GM12801 (cell line): ENCODE measurements around the gene CEP89.

Experiments
- TF ChIP-seq, protein P1 (sequence below): IDR thresholded peaks from one replicate; pipeline ENCODE4 v1.5.1; 2011; ENCODE audit warnings: control low read depth; ENCODE audit not compliant: insufficient read length; ENCODE audit errors: extremely low read depth

The CEP89 gene

GRCh38 chr19:32936065-32936464 is 35.7 kb downstream of the CEP89 start:
- TF ChIP-seq, protein P1, sequence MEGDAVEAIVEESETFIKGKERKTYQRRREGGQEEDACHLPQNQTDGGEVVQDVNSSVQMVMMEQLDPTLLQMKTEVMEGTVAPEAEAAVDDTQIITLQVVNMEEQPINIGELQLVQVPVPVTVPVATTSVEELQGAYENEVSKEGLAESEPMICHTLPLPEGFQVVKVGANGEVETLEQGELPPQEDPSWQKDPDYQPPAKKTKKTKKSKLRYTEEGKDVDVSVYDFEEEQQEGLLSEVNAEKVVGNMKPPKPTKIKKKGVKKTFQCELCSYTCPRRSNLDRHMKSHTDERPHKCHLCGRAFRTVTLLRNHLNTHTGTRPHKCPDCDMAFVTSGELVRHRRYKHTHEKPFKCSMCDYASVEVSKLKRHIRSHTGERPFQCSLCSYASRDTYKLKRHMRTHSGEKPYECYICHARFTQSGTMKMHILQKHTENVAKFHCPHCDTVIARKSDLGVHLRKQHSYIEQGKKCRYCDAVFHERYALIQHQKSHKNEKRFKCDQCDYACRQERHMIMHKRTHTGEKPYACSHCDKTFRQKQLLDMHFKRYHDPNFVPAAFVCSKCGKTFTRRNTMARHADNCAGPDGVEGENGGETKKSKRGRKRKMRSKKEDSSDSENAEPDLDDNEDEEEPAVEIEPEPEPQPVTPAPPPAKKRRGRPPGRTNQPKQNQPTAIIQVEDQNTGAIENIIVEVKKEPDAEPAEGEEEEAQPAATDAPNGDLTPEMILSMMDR, result no peak

DNA sequence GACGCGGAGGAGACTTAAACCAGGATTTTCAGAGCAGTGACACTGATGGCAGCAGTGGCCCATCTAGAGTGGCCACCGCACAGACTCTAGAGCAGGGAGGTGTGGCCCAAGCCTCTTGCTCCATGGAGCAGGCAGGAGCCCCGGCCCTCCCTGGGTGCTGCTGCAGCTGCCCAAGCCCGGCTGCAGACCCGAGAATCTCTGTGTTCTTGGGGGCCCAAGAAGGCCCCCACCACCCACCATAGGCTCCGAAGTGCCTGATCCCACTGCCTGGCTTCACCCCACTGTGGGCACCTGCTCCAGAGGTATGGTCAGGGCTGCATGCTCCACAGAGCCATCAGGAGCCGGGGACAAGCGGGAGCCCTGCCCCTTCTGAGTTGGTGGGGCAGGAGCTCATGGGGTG is 36.1 kb downstream of the CEP89 start:
- TF ChIP-seq, protein P1, result no peak

DNA sequence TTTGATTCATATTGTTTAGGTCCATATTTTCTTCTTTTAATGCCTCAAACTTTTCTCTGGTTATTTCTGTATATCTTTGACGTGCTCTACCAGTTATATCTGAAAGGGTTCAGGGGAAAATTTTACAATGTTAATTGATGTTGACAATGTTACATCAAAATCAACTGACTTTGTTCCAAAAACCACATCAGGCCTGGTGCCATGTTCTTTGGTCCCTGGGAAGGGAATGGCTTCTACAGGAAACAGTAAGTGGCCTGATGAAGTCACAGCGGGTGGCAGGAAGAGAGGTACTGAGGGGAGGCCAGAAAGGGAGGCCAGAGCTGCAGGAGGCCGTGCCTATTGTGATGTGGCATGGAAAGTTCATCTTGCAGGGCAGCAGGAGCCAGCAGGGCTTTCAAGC is 38.2 kb downstream of the CEP89 start:
- TF ChIP-seq, protein P1, result no peak

DNA sequence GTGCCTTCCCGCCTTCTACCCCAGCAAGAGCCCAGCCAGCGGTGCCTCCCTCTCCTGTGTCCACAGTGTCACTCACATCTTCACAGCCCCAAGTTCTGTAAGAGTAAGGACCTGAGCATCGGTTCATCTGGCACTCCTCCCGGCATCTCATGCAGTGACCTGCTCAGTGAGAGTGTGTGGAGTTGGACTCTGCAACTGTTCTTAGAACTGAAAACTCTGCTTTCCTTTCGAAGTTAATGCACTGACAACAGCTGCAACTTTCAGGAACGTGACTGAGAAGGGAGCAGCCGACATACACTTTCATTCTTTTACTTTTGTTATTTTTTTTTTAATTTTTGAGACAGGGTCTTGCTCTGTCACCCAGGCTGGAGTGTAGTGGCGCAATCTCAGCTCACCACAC is 41.2 kb downstream of the CEP89 start:
- TF ChIP-seq, protein P1, result no peak

- TF ChIP-seq, protein P1, result no peak
Observed at GRCh38 chr19:32928806-32929205, 43.0 kb downstream of the CEP89 start.

- TF ChIP-seq, protein P1, result no peak
Observed at GRCh38 chr19:32924200-32924599, 47.6 kb downstream of the CEP89 start.

- TF ChIP-seq, protein P1, result no peak
Observed at GRCh38 chr19:32921624-32922023, 50.1 kb downstream of the CEP89 start.

DNA sequence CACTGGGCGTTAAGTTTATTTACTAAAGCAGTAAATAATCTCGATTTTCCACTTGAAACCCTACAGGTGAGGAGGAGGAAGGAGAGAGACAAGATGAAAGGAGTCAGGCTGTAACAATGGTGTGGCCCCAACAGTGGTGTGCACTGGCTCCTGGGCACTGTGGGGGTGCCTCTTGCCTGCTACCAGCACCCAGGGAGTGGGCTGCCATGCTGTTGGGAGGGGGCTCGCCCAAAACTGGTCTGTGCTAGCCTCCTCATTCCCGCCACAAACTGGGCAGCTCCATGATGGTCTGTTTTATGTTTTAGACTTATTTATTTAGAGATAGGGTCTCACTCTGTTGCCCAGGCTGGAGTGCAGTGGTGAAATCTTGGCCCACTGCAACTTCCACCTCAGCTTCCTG is 52.4 kb downstream of the CEP89 start:
- TF ChIP-seq, protein P1, result no peak
